SK-N-MC (cell line): Measurements from ENCODE around the gene PTCHD1.

Experiments used
- DNase-seq: peaks from one replicate; pipeline ENCODE4 v3.0.0-alpha.2; 2011; ENCODE audit warnings: low read depth, low spot score
- H3K27ac ChIP-seq: fragments of 200-600 bp; sonication (generic); 2 replicates; pipeline ENCODE4 v1.5.1; 2016; ENCODE audit warnings: mixed run types
- H3K36me3 ChIP-seq: fragments of 200-600 bp; sonication (generic); 2 replicates; pipeline ENCODE4 v1.6.1; 2017; ENCODE audit warnings: antibody characterized with exemption, low read length, mixed read lengths; ENCODE audit not compliant: insufficient read depth
- H3K4me3 ChIP-seq: fragments of 200-600 bp; sonication (generic); 2 replicates; pipeline ENCODE4 v1.5.1; 2016
- H3K9ac ChIP-seq: fragments of 200-600 bp; sonication (generic); 2 replicates; pipeline ENCODE4 v1.8.0; 2017; ENCODE audit warnings: mixed run types, mixed read lengths; ENCODE audit not compliant: insufficient read length
- H3K9me3 ChIP-seq: fragments of 200-600 bp; sonication (generic); 2 replicates; pipeline ENCODE4 v1.6.1; 2017; ENCODE audit warnings: low read depth, mild to moderate bottlenecking, antibody characterized with exemption, low read length, moderate library complexity, mixed read lengths
- EZH2 ChIP-seq: fragments of 200-600 bp; sonication (generic); IDR thresholded peaks from one replicate; pipeline ENCODE4 v1.6.1; 2017; ENCODE audit warnings: antibody characterized with exemption
- FOXP2 ChIP-seq: optimal IDR thresholded peaks from 2 replicates; pipeline ENCODE3; 2011; ENCODE audit warnings: mild to moderate bottlenecking, moderate library complexity; ENCODE audit not compliant: insufficient read depth; ENCODE audit errors: extremely low read length, control extremely low read depth
- POLR2AphosphoS5 ChIP-seq: IDR thresholded peaks from 2 replicates; pipeline ENCODE4 v1.6.1; 2012; ENCODE audit warnings: mild to moderate bottlenecking, low read depth, low read length, borderline replicate concordance

The PTCHD1 gene

DNA sequence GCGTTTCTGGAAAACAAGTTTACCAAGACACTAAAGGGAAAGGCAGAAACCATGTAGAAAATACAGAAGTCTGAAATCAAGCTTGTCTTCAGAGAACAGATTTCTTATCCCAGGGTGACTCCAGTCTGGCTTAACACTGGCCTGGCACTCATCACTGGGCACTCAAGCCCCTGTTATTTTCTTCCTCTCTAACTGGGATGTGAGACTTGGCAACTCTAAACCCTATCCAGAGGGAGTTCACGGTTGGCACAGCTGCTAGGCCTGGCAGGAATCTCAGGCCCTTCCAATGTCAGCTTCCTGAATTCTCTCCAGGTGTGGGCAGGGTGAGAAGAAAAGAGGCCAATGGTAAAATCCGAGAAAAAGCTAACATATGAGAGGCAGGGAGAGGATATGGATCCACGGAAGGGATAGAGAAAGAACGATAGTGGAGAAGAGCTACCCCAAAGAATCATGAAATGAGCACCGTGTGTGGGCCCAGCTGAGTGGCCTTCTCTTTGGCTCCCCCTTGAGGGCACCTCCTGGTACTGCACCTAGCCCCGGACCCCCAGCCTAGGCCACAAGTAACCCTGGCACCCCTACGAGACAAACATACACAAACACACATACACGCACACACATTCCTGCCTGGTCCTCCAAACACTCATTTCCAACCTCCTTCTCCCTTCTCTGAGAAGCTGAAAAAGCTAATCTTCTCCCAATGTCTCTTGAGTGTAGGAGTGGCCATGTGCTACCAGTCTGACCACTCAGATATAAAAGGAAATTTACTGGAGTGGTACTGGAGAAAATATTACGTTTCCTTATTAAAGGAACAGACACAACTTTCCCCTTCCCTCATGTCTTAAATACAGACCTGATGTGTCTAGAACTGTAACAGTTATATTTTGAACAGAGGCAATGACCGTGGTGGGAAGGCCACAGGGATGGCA lies 16.6 kb upstream of the PTCHD1 start:
- peak; percentile 8 for DNase-seq
- Histone ChIP-seq H3K36me3 (no peaks in the 10 kb centered on the region), H3K9me3 (no peaks in the 10 kb centered on the region), H3K9ac (no peak overlapping the region), H3K4me3 (no peak overlapping the region), H3K27ac (no peak overlapping the region)
- TF ChIP-seq FOXP2 (no peak), EZH2 (no peak), POLR2AphosphoS5 (no peak)

DNA sequence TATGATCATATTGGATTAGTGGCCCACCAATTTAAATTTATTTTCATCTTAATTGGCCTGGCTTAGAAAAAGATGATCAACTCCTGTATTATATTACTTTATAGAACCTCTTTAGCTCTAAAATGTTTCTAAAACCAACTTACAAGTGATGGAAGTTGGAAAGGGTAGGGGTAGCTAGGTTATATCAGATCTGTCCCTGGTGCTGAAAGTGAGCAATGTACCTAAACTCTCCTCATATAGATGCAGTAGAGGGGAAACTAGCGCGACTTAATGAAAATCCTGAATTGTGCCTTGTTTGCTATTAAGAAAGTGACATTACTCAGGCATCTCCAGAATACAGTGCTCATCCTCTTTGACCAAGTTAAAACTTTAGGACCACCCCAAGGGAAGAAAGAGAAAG lies 7.5 kb upstream of the PTCHD1 start:
- Histone ChIP-seq H3K4me3 (no peak overlapping the region), H3K27ac (no peak overlapping the region), H3K36me3 (no peaks in the 10 kb centered on the region), H3K9me3 (no peaks in the 10 kb centered on the region), H3K9ac (no peak overlapping the region)
- DNase-seq, result no peak
- TF ChIP-seq FOXP2 (no peak), POLR2AphosphoS5 (no peak), EZH2 (no peak)

DNA sequence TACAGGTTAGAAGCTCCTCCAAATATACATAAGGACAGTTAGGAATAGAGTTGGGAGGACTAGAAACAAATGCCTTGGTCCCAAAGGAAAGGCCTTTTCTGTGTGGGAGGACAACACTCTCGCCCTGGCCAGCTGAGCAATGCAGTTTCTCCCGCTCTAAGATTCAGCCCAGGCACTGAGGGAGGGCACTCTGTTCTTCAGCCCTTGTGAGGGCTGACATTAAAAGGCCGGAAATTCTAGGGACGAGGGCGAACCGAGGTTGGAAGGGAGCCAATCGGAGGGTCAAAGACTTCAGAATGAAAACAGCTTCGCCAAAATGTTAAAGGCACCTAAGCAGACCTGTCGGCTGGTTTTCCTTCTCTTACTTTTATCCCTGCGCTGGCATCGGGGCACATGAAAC lies 2.9 kb upstream of the PTCHD1 start:
- Histone ChIP-seq H3K9me3 (no peaks in the 10 kb centered on the region), H3K27ac (no peak overlapping the region), H3K9ac (no peak overlapping the region), H3K36me3 (no peaks in the 10 kb centered on the region), H3K4me3 (no peak overlapping the region)
- no peak for DNase-seq
- TF ChIP-seq EZH2, result no peak
- no peak for TF ChIP-seq POLR2AphosphoS5
- no peak for TF ChIP-seq FOXP2

DNA sequence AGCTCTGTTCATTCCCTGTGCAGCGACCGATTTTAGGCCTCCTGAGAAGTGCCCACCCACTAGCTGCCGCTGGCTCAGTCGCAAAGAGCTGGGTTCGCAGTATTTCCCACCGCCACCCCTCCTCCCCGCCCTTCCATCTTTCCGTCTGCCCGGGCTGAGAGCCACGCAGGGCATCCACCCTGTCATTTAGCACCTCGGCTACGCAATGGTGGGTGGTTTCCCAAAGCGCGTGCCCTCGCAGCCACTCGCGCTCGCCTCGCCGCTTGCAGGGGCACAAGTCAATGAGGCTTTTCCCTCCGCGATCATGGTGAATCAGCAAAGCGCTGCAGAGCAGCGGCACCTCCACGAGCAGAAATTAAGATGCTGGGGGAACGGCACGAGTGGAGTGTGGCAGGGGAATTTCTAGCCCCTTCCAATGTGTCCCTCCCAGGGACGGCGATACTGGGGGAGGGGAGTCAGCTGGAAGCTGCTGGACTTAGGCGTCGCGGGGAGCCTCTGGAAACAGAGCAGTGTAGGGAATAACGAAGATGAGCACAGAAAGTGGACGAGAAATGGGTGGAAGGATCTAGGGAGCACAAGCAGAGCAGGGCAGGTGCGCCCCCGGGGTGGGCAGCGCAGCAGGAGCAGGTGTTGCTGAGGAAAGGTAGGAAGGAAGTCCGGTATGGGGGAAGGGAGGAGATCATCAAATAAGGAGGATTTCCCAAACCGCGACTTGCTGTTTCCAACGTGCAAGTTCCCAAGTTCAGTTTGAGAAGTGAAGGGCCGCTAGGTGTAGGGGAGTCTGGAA lies 2.4 kb upstream of the PTCHD1 start:
- no peak for TF ChIP-seq EZH2
- TF ChIP-seq FOXP2, result no peak
- TF ChIP-seq POLR2AphosphoS5, result no peak
- Histone ChIP-seq H3K9me3 (no peaks in the 10 kb centered on the region), H3K27ac (no peak overlapping the region), H3K4me3 (peak overlapping the region; percentile 78), H3K9ac (no peak overlapping the region), H3K36me3 (no peaks in the 10 kb centered on the region)
- DNase-seq, result no peak

DNA sequence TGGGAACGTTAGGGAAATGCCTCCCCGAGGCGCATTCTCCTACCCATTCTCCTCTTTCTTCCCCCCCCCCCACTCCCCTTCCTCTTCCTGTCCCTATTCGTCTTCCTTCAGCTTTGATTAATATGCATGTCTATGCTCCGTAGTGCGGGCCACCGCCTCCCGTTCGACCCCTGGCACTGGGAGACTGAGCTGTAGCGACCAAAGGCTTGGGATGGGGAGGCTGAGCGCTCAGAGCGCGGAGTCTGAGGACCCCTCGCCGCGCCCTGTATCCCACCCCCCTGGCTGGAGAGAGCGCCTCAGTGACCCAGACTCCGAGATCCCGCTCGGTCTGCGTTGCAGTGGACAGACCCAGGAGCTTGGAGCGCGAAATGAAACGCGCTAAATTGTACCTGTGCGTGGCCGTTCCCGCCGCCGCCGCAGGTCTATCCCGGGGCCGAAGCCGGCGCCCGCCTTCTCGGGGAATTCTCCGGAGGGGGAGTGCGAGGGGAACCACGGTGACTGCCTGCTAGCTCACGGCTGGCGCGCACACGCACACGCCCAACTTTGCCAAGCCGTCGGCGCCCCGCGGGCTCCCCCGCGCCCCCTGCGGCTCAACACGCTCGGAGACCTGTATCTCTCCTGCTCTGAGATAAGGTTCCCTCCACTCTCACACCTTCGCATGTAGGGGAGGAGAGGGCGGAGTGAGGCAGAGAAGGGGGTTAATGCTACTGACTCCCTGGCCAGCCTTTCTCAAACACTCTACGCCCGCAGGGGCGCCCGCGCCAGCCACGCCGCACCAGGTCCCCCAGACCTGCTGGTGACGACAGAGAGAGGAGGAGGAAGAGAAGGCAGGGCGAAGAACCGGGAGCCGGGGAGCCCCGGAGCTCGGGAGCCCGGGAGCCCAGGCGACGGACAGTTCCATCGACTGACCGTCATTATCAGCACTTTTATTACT lies 1.5 kb upstream of the PTCHD1 start:
- no peak overlapping the region for H3K9ac ChIP-seq
- no peak for DNase-seq
- H3K4me3 ChIP-seq, result peak overlapping the region; percentile 78
- no peaks in the 10 kb centered on the region for H3K36me3 ChIP-seq
- no peak for TF ChIP-seq POLR2AphosphoS5
- no peak for TF ChIP-seq EZH2
- no peak for TF ChIP-seq FOXP2
- no peaks in the 10 kb centered on the region for H3K9me3 ChIP-seq
- H3K27ac ChIP-seq, result no peak overlapping the region

DNA sequence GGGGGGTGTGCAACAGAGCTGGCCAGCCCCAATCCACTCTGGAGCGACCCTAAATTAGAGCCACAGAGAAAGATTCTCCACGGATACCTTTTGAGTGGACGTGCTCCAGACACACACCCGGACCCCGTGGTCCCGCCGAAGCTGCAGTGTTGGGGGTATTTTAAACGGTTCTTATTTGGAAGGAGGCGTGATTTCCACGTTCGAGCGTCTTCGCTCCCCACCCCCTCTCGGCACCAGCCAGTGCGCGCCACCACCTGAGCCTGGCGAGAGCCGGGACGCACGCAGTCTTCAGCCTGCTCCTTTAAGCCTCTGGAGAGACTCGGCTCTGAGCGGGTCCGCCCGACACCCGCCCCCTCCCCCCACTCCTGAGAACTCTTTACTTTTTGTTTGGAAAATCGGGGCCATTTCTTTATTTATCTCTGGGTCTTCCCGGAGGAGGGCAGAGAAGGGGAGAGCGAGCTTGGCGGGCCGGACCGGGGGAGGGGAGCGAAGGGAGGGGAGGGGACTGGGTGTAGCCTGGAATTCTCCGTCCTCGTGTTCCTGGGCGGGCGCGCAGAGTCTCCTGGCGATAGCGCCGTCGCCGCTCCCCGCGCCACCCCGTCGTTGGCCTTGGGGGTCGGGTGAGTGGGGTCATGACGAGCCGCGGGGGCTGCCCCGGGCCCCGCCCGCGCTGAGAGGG lies 668 bp upstream of the PTCHD1 start:
- Histone ChIP-seq H3K27ac (no peak overlapping the region), H3K36me3 (no peaks in the 10 kb centered on the region), H3K4me3 (peak overlapping the region; percentile 78), H3K9ac (no peak overlapping the region), H3K9me3 (no peaks in the 10 kb centered on the region)
- TF ChIP-seq FOXP2 (no peak), EZH2 (no peak), POLR2AphosphoS5 (no peak)
- DNase-seq, result no peak

DNA sequence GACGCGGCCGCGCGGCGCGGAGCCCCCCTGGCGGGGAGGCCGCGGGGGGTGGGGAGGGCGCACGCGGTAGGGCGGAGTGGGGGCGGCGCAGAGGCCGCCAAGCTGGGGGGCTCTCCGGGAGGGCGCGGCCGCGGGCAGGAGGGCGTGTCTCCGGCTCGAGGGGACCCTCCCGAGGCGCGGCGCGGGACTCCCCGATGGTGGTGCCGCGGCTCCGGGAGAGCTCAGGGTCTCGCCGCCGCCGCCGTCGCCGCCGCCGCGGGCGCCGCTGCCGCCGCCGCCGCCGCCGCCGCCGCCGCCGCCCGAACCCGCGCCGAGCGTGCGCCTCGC lies 165 bp upstream of the PTCHD1 start:
- Histone ChIP-seq H3K9ac (no peak overlapping the region), H3K4me3 (peak overlapping the region; percentile 78), H3K36me3 (no peaks in the 10 kb centered on the region), H3K9me3 (no peaks in the 10 kb centered on the region), H3K27ac (no peak overlapping the region)
- TF ChIP-seq EZH2, result no peak
- no peak for TF ChIP-seq FOXP2
- TF ChIP-seq POLR2AphosphoS5, result no peak
- no peak for DNase-seq

DNA sequence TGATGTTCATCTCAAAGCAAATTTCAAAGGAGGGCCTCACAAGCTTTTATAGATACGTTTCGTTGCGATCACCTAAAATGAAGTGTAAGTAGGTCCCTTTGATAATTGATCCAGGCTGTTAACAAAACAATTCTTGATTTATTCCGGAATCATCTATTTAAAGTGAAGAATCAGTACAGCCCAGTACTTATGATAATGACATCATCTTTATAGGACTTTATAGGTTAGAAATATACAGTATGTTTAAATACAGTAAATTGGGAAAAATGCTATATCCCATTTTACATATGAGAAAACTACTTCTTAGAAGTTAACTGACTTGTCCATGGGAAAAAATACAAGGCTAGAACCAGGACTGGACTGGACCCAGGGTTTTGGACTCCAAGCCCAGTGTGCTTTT lies 3.7 kb downstream of the PTCHD1 start:
- no peaks in the 10 kb centered on the region for H3K9me3 ChIP-seq
- H3K36me3 ChIP-seq, result no peaks in the 10 kb centered on the region
- H3K4me3 ChIP-seq, result no peak overlapping the region
- no peak overlapping the region for H3K27ac ChIP-seq
- no peak for DNase-seq
- no peak for TF ChIP-seq POLR2AphosphoS5
- TF ChIP-seq FOXP2, result no peak
- no peak for TF ChIP-seq EZH2
- no peak overlapping the region for H3K9ac ChIP-seq
